Measurements from ENCODE around the gene AK4.

Gene AK4

DNA sequence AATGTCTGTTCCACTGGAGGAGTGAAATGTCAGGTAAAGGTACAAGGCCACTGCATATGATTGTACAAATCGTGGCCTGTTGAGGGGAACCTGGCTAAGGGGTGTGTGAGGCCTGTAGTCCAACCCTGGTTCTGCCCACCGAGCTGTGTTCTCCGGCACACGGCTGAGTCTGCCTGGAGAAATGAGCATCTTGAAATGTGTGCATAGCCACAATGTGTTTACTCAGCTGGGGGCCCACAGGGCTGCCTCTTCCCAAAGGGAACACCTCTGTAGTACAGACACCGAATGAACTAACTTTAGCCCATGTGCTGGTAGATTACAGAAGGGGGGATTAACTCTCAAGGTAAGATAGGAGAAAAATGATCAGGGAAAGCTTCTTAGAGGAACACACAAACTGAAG, 30.2 kb downstream of the AK4 start:
- DNase-seq: peak; percentile 78

DNA sequence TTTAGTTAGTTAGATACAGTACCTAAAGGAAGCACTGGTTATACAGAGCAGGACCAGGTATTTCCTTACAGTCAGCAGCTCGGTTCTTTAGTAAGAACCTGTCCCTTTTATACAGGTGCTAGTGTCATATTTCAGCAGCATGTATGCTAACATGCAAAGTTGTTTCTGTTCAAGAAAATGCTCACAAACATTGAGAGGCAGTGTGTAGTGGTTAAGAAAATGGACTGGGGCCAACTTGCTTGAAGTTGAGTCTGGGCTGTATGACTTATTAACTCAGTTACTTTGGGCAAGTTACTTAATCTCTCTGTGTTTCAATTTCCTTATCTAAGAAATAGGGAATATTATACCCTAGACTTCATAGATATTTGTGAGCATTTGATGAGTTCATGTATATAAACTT, 31.1 kb downstream of the AK4 start:
- DNase-seq: peak; percentile 50

DNA sequence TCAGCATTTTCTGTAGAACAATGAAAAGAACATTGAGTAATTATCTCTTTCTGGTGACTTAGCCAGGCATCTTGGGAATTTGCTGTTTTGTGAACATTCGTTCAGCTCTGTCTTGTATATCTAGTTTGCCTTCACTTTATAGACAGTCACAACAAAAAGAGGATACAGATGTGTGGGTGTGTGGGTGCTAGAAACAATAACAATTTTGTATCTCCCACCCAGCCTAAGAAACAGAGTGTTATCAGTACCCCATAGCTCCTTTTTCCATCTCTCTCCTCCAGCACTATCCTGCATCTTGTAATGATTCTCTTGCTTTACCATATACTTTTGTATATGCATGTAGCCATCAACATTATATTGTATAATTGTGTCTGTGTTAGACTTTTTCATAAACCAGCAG, 33.0 kb downstream of the AK4 start:
- no peak for DNase-seq

DNA sequence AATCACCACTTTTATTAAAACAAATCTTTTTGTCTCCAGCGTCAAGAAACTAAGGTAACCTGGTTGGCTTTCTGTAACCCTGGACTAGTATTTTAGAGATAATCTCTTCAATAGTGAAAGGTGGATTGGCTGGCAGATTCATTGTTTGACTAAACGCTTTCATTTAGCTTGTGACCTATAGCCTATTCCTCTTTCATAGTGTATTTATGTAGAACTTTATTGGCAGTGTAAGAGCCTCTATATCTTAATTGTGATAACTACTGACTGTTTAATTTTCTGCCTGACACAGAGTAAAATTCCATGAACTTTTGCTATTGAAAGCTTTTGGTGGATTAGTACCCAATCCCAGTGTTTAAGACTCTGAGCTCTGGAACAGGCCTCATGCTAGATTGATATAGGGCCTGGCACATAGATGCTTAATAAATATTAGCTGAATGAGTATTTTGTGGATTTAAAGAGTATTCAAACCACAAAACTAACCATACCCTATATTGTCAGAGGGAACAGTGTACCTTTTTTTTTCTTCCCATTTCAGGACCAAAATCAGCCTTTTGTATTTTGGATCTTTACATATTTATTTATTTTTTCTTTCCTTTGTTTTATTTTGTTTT, 34.8 kb downstream of the AK4 start:
- no peak for DNase-seq

DNA sequence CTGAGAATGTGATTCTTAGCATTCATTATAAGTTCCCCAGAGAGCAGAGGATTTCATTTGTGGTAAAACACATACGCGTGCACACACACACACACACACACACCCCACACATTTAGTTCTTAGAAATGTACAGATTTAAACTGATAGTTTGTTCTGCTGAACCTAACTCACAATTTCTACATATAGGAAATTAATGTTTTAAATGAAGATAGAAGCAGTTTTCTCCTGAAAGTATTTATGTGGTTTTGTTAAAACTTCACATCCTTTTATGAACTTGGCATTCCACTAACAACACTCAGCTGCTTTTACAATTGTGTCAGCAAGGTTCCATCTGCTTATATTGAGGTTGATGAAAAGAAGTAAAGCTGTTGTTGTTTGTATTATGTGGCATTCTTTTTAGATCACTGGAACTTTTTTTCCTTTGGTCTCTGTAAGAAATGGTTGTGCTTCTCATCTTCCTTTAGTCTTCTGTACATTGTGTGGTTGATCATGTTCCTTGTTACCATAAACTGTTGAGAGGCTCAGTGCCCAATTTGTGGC, 41.6 kb downstream of the AK4 start:
- no peak for DNase-seq

DNA sequence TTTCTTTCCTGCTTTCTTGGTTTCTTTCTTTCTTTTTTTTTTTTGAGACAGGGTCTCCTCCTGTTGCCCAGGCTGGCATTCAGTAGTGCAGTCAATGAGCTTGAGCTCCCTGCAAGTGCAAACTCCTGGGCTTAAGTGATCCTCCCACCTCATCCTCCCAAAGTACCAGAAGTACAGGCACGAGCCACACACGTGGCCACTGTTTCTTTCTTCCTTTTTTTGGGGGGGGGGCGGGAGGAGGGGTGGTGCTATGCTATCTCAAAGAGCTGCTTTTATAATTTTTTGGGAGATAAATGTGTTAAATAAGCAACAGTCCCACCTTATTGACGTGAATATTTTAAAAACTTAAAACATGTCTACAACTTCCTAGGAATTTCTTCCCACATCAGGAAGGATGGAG, 42.2 kb downstream of the AK4 start:
- DNase-seq: no peak

DNA sequence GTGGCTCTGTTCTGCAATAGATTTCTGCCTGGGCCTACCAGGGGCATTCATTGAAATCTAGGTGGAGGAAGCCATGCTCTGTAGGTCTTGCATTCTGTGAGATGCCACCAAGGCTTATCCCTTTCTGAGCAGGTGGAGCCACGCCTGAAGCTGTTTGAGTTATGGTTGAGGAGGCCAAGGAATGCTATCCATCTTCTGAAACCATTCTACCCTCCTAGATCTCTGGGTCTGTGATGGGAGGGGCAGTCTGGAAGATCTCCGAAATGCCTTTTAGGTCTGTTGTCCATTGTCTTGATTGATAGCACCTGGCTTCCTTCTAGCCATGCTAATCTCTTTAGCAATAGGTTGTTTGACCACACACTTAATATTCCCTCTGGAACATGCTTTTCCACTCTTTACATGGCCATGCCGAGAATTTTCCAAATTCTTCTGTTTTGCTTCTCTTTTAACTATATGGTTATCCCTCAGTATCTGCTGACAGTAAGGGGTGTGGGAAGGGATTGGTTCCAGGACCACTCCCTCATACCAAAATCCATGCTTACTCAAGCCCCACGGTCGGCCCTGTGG, 45.2 kb downstream of the AK4 start:
- DNase-seq: no peak

DNA sequence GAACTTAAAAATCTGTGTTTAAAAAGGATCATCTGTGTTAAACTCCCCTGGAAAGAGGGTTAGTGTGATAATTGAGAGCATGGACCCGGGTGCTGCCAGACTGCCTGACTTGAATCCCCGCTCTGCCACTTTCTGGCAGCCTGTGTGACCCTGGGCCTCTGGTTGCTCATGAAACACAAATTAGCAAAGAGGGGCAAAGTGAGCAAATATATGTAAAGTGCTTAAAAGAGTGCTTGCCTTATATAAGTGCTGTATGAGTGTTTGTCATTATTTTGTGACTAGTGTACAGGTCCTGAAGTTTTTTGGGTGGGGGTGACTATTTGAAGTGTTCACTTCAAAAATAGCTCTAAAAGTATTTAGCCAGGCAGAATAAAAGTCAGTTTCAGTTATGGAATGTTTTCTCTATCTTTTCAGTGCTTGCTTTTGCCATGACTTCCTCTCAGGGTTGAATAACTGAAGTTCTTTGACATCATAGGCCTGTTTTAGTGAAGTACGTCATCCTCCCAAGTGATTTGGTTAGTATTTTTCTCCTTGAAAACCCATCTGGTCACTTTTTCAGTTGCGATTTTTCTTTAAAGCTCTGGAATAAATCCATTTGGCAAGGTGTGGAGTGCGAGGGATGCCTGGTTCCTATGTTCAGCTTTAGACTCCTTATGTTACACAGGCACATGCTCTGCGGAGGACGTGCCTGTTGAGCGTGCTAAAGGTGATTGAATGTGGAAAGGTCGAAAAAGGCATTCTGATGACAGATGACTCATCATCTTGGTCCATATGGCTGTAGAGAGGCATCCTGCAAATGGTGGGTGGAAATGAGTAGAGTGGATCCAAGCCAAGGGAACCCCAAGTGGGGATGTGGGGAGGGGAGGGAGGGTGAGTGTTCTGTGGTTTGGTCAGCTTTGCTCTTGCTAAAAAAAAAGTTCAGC, 47.8 kb downstream of the AK4 start:
- DNase-seq: no peak

DNA sequence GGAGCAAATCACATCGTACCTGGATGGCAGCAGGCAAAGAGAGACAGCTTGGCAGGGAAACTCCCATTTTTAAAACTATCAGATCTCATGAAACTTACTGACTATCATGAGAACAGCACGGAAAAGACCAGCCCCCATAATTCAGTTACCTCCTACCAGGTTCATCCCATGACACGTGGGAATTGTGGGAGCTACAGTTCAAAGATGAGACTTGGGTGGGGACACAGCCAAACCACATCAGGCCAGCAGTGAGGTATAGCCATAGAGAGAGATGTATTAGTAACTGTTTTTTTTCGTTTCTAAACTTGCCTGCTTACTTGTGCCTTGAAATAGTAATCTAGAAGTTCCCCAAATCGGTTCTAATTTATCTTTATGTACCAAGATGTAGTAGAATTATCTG, 48.9 kb downstream of the AK4 start:
- no peak for DNase-seq

DNA sequence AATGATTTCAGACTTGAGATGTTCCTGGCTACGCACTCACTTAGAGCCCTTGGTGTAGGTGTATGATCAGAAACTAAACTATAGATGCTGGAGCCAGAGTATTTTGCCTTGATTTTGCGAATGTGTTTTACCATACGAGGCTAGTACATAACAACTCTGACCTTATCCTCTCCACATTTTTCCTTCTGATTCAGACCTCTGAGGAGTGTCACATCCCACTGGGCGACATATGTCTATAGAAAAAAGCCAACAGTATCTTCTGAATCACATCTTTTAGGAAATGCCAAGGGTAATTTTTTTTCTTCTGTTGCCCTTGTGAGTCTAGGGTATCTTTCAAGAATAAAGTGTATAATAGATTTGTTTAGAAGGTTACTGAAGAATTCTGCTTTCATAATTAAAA, 49.6 kb downstream of the AK4 start:
- DNase-seq: no peak

DNA sequence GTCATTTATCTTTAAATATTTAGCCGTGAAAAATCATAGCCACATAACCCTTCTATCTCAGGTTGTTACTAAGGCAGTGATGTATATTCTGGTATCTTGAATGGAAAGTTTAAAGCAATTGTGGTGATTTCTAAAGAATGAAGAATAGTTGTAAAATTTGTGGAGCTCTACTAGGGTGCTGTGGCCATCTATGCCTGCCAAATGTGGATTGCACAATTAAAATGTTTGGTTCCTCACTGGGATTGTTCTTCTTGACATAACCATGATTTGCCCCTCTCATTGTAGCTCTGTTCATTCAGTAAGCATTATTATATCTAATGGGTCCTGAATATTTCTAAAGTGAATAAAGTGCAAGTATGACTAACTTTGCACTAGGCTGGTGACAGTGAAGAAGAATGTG, 50.1 kb downstream of the AK4 start:
- no peak for DNase-seq

DNA sequence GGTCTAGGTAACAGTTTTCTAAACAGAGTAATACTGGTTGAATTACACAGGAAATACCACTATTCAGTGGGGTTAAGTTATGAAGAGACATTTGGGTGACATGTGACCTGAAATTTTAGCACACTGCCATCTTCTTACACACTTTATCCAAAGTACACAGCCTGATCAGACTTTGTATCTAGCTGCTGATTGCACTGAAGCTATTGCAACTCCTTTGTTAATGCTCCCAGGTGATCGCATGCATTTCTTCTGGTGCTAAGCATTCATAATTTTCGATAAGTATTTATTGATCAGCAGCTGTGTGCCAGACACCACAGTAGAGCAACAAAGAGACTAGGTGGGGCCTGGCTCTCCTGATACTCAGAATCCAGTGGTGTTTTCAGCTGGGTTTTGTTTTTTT, 52.4 kb downstream of the AK4 start:
- DNase-seq: no peak

DNA sequence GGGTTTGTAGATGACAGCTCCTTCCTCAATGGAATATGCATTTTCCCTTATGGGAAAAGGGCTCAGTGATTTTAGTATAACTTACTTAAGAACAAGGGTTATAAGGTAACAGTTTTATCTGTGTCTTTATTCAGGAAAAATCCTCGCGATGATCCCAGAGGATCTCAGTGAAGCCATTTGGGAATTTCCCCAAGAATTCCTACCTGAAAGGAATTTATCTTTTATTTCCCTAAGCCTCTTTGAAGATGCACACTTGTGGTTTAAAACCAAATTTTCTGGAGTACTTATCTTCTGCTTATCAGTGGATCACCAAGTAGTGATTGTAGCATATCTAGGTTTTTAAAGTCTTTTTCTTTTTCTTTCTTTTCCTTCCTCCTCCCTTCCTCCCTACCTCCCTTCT, 58.8 kb downstream of the AK4 start:
- no peak for DNase-seq

DNA sequence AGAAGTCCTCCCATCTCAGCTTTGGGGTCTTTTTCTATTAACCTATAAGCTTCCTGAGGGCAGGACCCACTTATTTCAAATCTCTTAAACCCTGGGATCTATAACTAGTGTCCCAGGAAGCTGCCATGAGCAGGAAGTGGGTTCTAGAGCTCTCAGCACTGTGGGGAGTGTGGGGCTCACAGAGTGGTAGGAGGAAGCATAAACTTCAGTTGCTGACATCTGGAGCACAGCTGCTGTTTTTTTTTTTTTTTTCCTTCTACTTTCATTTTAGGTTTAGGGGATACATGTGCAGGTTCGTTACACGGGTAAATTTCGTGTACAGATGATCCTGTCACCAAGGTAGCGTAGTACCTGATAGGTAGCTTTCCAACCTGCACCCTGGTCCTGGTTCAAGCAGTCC, 59.3 kb downstream of the AK4 start:
- no peak for DNase-seq

DNA sequence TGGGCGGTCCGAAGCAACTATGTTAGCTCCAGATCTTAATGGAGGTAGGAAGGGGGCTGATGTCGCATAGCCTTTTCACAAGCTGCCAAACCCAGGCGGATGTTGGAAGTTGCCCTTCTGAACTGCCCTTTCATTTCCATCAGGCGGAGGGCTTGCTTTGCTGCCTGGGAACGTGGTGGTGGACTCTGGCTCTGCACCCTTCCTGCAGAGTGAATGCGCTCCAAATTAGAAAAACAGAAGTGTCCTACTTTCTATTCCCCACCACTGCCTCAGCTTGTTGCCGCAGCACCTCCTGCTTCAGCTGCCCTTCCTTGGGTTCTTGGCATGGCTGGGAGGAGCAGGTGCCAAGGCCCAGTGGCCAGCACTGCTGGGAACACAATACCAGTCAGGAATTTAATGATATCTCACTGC, 60.6 kb downstream of the AK4 start:
- DNase-seq: no peak

DNA sequence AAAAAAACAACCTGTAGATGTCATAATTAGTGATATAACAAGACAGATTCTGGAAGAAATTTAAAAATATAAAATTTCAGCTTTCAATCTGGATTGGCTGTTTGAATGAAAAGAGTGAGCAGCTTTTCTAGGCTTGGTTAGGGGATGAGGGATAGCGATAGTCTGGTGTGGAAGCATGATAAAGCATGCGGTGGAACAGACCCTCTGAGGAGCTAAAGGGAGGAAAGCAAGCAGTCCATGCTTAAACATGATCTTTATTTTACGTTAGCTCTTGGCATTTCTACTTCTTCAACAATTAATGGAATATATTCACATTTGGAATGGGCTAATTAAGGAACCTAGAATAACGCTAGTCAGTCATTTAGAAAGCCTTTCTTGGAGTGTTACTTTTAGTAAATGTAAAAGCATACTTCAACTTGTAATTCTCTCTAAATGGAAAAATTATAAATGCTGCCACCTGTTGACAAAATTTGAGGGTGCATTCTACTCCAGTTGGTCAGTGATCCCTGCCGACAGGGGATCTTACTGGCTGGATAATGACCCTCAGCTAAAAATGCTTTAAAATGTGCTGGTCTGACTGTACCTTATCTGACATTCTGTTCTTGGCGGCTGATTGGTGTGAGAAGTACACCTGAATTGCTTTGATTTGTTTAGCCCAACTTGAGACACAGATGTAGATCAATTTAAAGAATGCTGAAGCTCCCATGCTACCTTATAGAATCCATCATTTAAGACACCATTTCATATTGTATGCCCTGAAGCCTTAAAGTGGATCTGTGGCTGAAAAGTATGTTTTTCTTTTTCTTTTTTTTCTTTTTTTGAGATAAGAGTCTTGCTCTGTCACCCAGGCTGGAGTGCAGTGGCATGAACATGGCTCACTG, 61.2 kb downstream of the AK4 start:
- DNase-seq: peak; percentile 73

DNA sequence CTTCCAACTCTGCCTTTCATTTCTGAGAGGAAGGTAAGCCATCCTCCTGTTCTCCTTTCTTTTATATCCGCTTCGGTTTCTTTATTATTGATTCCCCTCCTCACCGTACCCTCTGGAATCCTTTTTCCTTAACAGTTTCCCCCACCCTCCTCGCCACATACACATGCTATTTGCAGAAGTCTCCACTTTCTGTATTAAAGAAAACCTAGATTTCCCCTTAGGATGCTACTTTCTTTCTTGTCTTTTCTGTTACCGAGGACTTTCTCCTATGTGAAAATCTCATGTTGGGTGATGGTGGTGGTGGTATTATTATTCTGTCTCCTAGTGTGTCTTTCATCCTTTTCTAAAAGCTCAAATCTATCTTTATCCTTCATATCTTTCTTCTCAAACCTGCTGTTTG, 62.3 kb downstream of the AK4 start:
- no peak for DNase-seq

DNA sequence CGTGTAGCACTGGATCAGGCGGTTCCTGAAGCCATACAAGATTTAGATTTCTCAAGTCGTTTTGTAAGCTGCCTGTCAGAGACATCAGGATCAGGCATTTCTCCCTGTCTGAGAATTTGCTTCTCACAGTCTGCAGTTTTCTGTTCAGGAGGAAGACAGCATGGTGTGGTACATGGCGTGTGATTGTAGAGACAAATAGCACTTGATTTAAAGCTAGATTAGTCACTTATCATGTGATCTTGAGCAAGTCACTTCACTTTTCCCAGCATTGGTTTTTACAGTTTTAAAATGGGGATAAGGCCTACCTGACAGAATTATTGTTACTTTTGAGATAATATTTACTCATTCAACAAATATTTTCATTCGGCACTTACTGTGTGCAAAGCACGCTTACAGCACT, 63.3 kb downstream of the AK4 start:
- no peak for DNase-seq

DNA sequence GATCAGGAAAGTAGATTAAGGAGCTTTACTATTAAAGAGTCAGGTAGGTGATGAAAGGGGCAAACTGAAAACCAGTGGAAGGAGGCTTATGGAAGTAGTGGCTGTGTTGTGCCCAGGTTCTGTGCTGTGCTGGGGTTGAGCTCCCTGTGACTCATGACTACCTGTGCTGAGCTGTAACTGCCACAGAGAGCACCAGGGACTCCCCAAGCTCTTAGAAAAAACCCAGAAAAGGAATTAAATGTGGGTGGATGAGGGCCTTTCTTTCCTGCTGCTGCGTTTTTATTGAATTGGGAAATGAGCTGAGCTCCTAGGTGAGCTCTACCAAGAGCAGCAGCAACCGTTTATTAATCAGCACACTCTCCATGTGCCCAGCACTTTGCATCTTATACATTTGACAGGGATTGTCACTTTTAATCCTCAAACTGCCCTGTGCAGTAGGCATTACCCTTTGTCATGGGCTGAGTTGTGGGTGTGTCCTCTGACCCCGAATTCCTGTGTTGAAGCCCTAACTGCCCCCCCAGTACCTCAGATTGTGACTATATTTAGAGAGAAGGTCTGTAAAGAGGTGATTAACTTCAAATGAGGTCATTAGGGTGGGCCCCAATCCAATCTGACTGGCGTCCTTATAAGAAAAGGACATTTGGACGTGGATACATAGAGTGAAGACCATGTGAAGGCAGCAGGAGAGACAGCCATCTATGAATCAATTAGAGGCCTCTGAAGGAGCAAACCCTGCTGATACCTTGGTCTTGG, 65.4 kb downstream of the AK4 start:
- DNase-seq: no peak

DNA sequence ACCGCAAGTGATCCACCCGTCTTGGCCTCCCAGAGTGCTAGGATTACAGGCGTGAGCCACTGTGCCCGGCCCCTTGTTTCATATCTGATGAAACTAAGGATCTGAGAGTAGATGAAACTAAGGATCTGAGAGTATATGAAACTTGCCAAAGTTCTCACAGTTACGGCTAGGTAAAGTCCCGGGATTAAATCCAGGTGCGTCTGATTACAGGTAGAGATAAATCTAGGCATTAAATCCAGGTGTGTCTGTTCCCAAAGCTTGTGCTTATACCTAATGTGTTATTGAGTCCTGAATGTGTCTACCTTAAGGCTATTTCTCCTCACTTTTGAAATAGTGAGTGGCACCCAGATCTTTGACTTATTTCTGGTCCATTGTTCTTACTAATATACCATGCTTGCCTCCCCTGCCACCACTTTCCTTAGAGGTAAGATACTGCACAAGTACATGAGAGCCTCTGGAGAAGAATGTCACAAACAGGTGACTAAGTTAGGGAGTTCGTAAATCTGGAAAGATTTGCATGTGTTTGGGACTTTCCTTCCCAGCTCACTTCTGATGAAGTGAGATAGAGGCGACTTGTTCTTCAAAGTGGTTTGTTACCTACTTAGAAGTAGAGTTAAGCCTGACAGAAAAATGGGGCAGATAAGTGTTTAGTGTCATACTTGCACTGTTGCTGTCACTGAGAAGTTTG, 66.5 kb downstream of the AK4 start:
- DNase-seq: no peak

DNA sequence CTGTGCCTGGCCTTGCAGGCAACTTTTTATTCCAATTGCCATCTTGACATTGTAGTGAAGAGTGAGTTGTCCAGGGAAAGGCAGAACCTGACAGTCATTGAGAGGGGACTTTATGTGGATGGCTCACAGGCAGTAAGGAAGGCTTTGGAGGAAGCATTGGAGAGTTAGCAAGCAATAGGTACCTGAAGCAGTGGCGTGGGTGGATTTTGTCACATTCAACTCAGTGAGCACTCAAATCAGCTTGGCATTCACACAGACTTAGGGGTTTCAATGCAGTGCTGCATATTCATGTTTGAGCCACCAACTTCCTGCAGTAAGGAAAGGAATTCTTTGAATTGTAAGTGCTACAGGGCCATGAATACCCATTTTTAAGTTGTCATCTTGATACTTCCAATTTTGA, 69.0 kb downstream of the AK4 start:
- DNase-seq: no peak
